Loucy (cell line): Measurements from ENCODE around the gene APBA1.

Experiments used
- H2AFZ ChIP-seq: fragments of 200-600 bp; sonication (generic); 2 replicates; pipeline ENCODE4 v1.6.0; 2016; ENCODE audit warnings: antibody characterized with exemption, mild to moderate bottlenecking, low read length, moderate library complexity
- H3F3A ChIP-seq: fragments of 200-600 bp; 2 replicates; pipeline ENCODE4 v1.6.0; 2016; ENCODE audit warnings: antibody characterized with exemption, low read depth, mild to moderate bottlenecking
- H3K27me3 ChIP-seq: fragments of 200-600 bp; sonication (generic); 2 replicates; pipeline ENCODE4 v1.6.1; 2014; ENCODE audit warnings: low read length, mild to moderate bottlenecking; ENCODE audit not compliant: insufficient read depth, poor library complexity, severe bottlenecking
- H3K36me3 ChIP-seq: fragments of 200-600 bp; sonication (generic); 2 replicates; pipeline ENCODE4 v1.6.1; 2016; ENCODE audit warnings: low read length; ENCODE audit not compliant: insufficient read depth
- H3K4me1 ChIP-seq: fragments of 200-600 bp; sonication (generic); 2 replicates; pipeline ENCODE4 v1.5.1; 2014; ENCODE audit warnings: low read length, mild to moderate bottlenecking; ENCODE audit not compliant: insufficient read depth, poor library complexity, severe bottlenecking
- H3K4me2 ChIP-seq: fragments of 200-600 bp; sonication (generic); 2 replicates; pipeline ENCODE4 v1.6.0; 2014; ENCODE audit warnings: antibody characterized with exemption, low read length, low read depth, mild to moderate bottlenecking; ENCODE audit not compliant: poor library complexity, severe bottlenecking
- H3K4me3 ChIP-seq: fragments of 200-600 bp; sonication (generic); 2 replicates; pipeline ENCODE4 v1.5.1; 2014; ENCODE audit warnings: low read length, mild to moderate bottlenecking, mixed read lengths; ENCODE audit not compliant: poor library complexity, severe bottlenecking
- H3K79me2 ChIP-seq: fragments of 200-600 bp; sonication (generic); 2 replicates; pipeline ENCODE4 v1.6.1; 2014; ENCODE audit warnings: low read length; ENCODE audit not compliant: insufficient read depth
- H3K9ac ChIP-seq: fragments of 200-600 bp; sonication (generic); 2 replicates; pipeline ENCODE4 v1.6.0; 2014; ENCODE audit warnings: mild to moderate bottlenecking, low read depth, low read length, moderate library complexity; ENCODE audit not compliant: poor library complexity, severe bottlenecking
- H3K9me2 ChIP-seq: fragments of 200-600 bp; sonication (generic); replicated peaks from 2 replicates; pipeline ENCODE4 v1.6.1; 2016; ENCODE audit warnings: low read depth, low read length, mixed read lengths
- H3K9me3 ChIP-seq: fragments of 200-600 bp; sonication (generic); 2 replicates; pipeline ENCODE4 v1.6.1; 2014; ENCODE audit warnings: mild to moderate bottlenecking, antibody characterized with exemption, low read length, low read depth; ENCODE audit not compliant: insufficient read depth
- H4K20me1 ChIP-seq: fragments of 200-600 bp; sonication (generic); 2 replicates; pipeline ENCODE4 v1.6.0; 2014; ENCODE audit warnings: antibody characterized with exemption, low read length, mild to moderate bottlenecking; ENCODE audit not compliant: insufficient read depth, poor library complexity, severe bottlenecking
- EZH2phosphoT487 ChIP-seq: fragments of 200-600 bp; IDR thresholded peaks from 2 replicates; pipeline ENCODE4 v1.6.1; 2018; ENCODE audit warnings: antibody characterized with exemption, mild to moderate bottlenecking, moderate library complexity, borderline replicate concordance
- TF ChIP-seq, protein P1 (sequence below): fragments of 200-600 bp; sonication (generic); conservative IDR thresholded peaks from 2 replicates; pipeline ENCODE4 v1.5.1; 2014; ENCODE audit warnings: mild to moderate bottlenecking, antibody characterized with exemption, low read length

APBA1 gene

DNA sequence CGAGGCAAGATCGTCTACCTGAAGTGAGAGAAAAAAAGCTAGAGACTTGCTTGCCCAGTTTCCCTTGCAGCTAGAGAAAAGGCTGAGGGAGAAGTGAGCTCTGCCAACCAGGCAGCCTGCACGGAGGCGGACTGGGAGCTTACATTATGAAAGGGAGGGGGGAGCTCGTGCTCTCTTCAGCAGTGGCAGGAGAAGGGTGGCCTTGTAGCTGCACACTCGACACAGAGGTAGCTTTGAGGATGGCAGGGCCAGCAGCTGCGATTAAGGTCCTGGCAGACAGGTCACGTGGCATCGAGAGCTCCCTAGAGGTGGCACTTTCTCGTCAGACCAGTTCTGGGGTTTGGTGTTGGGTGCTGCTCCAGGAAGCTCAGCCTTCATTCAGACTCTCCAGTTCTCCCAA lies 26.7 kb downstream of the APBA1 start:
- TF ChIP-seq EZH2phosphoT487, result no peak
- TF ChIP-seq, protein P1, sequence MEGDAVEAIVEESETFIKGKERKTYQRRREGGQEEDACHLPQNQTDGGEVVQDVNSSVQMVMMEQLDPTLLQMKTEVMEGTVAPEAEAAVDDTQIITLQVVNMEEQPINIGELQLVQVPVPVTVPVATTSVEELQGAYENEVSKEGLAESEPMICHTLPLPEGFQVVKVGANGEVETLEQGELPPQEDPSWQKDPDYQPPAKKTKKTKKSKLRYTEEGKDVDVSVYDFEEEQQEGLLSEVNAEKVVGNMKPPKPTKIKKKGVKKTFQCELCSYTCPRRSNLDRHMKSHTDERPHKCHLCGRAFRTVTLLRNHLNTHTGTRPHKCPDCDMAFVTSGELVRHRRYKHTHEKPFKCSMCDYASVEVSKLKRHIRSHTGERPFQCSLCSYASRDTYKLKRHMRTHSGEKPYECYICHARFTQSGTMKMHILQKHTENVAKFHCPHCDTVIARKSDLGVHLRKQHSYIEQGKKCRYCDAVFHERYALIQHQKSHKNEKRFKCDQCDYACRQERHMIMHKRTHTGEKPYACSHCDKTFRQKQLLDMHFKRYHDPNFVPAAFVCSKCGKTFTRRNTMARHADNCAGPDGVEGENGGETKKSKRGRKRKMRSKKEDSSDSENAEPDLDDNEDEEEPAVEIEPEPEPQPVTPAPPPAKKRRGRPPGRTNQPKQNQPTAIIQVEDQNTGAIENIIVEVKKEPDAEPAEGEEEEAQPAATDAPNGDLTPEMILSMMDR, result no peak
- no peak overlapping the region for H3K4me2 ChIP-seq

DNA sequence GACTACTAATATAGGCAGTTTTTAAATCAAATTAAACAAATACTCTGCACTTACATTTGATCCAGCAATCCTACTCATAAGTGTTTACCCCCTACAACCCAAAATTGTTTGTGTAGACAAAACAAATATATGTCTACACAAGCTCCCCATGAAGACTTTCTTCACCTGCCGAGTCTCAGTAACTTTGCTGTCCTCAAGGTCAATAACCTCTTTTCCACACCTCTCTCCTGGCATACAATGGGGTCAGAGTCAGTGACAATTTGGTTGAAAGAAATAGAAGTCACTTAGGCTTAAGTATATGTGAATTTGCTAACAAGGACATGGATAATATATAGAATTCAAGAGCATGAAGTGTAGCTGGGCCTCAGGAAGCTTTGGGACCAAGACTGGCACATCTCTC lies 29.1 kb downstream of the APBA1 start:
- Histone ChIP-seq H3K9ac (no peak overlapping the region), H3F3A (no peaks in the 10 kb centered on the region), H3K4me2 (no peak overlapping the region), H4K20me1 (no peaks in the 10 kb centered on the region), H2AFZ (no peak overlapping the region), H3K79me2 (no peaks in the 10 kb centered on the region), H3K9me2 (no peaks in the 10 kb centered on the region), H3K4me3 (no peak overlapping the region), H3K27me3 (no peaks in the 10 kb centered on the region), H3K36me3 (no peaks in the 10 kb centered on the region), H3K9me3 (no peaks in the 10 kb centered on the region), H3K4me1 (peaks cover 32% of the 10 kb centered on the region)
- TF ChIP-seq EZH2phosphoT487, result no peak
- TF ChIP-seq, protein P1, result no peak

More for the DNA sequence above, 26.7 kb downstream of the APBA1 start:
- H3K36me3 ChIP-seq, result no peaks in the 10 kb centered on the region
- H3K9me2 ChIP-seq, result no peaks in the 10 kb centered on the region
- H2AFZ ChIP-seq, result 0 out of 2 replicates have a peak overlapping the region, but pooled peaks have one; percentile 37
- no peaks in the 10 kb centered on the region for H3K79me2 ChIP-seq
- H3K4me1 ChIP-seq, result peaks cover 56% of the 10 kb centered on the region
- H3K27me3 ChIP-seq, result no peaks in the 10 kb centered on the region
- no peak overlapping the region for H3K4me3 ChIP-seq
- H3K9ac ChIP-seq, result no peak overlapping the region
- H3K9me3 ChIP-seq, result no peaks in the 10 kb centered on the region
- no peaks in the 10 kb centered on the region for H3F3A ChIP-seq
- H4K20me1 ChIP-seq, result no peaks in the 10 kb centered on the region

DNA sequence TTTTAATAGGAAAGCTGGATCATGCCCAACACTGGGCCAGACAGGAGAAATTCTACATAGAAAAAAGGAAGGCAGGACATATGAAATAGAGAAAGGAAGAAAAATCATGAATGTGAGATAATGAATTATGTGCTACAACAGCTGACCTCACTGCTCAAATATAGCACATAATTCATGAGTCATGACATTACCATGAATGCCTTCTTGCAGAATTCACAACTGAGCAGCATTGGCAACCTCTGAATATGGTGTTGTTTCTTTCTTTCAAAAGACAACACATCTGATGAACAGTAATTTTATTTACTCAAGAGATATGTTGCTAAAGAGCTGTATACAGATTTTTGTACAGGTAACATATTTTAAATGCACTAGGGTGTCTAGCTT lies 34.4 kb downstream of the APBA1 start:
- H3K27me3 ChIP-seq, result no peaks in the 10 kb centered on the region
- H3K9me3 ChIP-seq, result no peaks in the 10 kb centered on the region
- no peak overlapping the region for H2AFZ ChIP-seq
- H3K4me1 ChIP-seq, result peaks cover 7% of the 10 kb centered on the region
- H3K36me3 ChIP-seq, result no peaks in the 10 kb centered on the region
- H3K9me2 ChIP-seq, result no peaks in the 10 kb centered on the region
- H3K4me3 ChIP-seq, result no peak overlapping the region
- no peaks in the 10 kb centered on the region for H3F3A ChIP-seq
- H3K4me2 ChIP-seq, result no peak overlapping the region
- H4K20me1 ChIP-seq, result no peaks in the 10 kb centered on the region
- TF ChIP-seq, protein P1, result no peak
- H3K79me2 ChIP-seq, result no peaks in the 10 kb centered on the region
- H3K9ac ChIP-seq, result no peak overlapping the region
